Measurements from ENCODE around the gene GPR39.

GRCh38 chr2:132627536-132627935 is 210.9 kb downstream of the GPR39 start:
- TF ChIP-seq POLR2A (IDR thresholded peaks at IDR 0.05) (no peak), CTCF (IDR thresholded peaks at IDR 0.05) (no peak)

All from esophagus squamous epithelium (tissue), 4 donors.